ENCODE results near the gene YES1. TPM values are rescaled to one million over a fixed set of nuclear protein-coding genes. Genes with fewer than 3 reads are reported as not detected.
"Not testable (repeated sequence)": the region's sequence is repeated elsewhere in the genome, so short reads cannot be mapped to it uniquely, and the experiment has no call there.

YES1 gene
- total RNA-seq, 4 donors from 2014 or later: 19.2 to 39.5 (median 29.6) TPM

DNA sequence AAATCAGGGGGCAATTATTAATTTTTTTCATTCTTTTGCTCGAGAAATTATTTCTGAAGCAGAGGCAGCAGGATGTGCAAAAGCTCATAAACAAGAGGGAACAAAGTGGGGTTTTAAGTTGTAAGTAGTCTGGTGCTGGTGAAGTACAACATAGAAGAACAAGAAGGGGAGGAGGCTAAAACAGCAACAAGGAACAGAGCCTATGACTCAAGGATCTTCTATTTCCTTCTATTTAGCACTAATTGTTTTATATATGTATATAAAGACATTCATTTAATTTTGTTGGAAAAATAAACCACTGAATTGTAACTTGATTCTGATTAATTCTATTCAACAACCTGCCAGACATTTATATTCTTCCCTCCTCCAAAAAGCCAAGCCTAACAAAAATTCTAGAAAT is 35.0 kb downstream of the YES1 start:
- no peak for DNase-seq
- Histone ChIP-seq H3K9me3 (no peaks in the 10 kb centered on the region), H3K4me3 (no peak overlapping the region), H3K27ac (no peak overlapping the region), H3K4me1 (peaks cover 10 to 15% of the 10 kb centered on the region in 2 donors), H3K36me3 (no peaks in the 10 kb centered on the region), H3K27me3 (no peaks in the 10 kb centered on the region)
- no peak for ATAC-seq
- in situ Hi-C loops (cut with MboI; ENCODE audit: low sequenced_read_pairs in 4 of 4): no loop called here
- TF ChIP-seq, protein P1, sequence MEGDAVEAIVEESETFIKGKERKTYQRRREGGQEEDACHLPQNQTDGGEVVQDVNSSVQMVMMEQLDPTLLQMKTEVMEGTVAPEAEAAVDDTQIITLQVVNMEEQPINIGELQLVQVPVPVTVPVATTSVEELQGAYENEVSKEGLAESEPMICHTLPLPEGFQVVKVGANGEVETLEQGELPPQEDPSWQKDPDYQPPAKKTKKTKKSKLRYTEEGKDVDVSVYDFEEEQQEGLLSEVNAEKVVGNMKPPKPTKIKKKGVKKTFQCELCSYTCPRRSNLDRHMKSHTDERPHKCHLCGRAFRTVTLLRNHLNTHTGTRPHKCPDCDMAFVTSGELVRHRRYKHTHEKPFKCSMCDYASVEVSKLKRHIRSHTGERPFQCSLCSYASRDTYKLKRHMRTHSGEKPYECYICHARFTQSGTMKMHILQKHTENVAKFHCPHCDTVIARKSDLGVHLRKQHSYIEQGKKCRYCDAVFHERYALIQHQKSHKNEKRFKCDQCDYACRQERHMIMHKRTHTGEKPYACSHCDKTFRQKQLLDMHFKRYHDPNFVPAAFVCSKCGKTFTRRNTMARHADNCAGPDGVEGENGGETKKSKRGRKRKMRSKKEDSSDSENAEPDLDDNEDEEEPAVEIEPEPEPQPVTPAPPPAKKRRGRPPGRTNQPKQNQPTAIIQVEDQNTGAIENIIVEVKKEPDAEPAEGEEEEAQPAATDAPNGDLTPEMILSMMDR (IDR thresholded peaks at IDR 0.05 in 4 of 5, conservative IDR thresholded peaks at IDR 0.05 in 1 of 5): no peak
- TF ChIP-seq POLR2A (IDR thresholded peaks at IDR 0.05): no peak
- intact Hi-C loops (cut with DNase I; ENCODE audit: low total_unique reads): no loop called here

DNA sequence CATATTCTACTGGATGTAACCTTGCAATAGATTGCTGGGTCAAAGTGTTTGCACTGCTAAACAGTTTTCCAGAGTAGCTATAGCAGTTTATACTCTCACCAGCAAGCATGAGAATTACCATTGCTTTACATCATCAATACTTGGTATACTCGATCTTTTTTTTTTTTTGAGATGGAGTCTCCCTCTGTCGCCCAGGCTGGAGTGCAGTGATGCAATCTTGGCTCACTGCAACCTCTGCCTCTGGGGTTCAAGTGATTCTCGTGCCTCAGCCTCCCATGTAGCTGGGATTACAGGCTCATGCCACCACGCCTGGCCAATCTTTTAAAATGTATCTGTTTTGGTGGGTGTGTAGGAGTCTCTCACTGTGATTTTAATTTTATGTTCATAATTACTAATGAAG is 36.0 kb downstream of the YES1 start:
- intact Hi-C loops (cut with DNase I; ENCODE audit: low total_unique reads); in situ Hi-C loops (cut with MboI; ENCODE audit: low sequenced_read_pairs in 4 of 4); DNase-seq; H3K27ac ChIP-seq; H3K4me3 ChIP-seq; H3K9me3 ChIP-seq; H3K27me3 ChIP-seq; ATAC-seq; H3K36me3 ChIP-seq: not testable (repeated sequence)
- peaks cover 10% of the 10 kb centered on the region in 2 donors for H3K4me1 ChIP-seq

DNA sequence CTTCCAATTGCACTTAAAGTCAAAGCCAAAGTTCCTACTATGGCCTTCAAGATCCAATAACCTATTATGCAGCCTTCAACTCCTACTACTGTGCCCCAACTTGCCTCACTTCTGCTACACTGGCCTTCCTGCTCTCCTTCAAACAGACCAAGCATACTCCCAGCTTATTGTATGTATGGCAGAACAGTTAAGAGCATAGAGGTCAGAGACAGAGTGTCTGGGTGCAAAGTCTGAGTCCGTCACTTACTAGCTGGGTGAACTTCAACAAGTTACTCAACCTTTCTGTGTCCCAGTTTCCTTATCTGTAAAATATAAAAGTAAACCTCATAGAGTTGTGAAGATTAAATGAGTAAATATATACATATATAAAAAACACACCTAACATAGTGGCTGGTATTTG is 37.2 kb downstream of the YES1 start:
- DNase-seq (no peak), ATAC-seq (no peak)
- TF ChIP-seq POLR2A (IDR thresholded peaks at IDR 0.05): no peak
- TF ChIP-seq, protein P1 (IDR thresholded peaks at IDR 0.05 in 4 of 5, conservative IDR thresholded peaks at IDR 0.05 in 1 of 5): no peak
- H3K4me1 ChIP-seq: peaks cover 10% of the 10 kb centered on the region in 2 donors
- H3K9me3 ChIP-seq: no peaks in the 10 kb centered on the region
- H3K4me3 ChIP-seq: no peak overlapping the region
- H3K36me3 ChIP-seq: no peaks in the 10 kb centered on the region
- no peaks in the 10 kb centered on the region for H3K27me3 ChIP-seq
- in situ Hi-C loops (cut with MboI; ENCODE audit: low sequenced_read_pairs in 4 of 4): no loop called here
- intact Hi-C loops (cut with DNase I; ENCODE audit: low total_unique reads): no loop called here
- H3K27ac ChIP-seq: no peak overlapping the region

DNA sequence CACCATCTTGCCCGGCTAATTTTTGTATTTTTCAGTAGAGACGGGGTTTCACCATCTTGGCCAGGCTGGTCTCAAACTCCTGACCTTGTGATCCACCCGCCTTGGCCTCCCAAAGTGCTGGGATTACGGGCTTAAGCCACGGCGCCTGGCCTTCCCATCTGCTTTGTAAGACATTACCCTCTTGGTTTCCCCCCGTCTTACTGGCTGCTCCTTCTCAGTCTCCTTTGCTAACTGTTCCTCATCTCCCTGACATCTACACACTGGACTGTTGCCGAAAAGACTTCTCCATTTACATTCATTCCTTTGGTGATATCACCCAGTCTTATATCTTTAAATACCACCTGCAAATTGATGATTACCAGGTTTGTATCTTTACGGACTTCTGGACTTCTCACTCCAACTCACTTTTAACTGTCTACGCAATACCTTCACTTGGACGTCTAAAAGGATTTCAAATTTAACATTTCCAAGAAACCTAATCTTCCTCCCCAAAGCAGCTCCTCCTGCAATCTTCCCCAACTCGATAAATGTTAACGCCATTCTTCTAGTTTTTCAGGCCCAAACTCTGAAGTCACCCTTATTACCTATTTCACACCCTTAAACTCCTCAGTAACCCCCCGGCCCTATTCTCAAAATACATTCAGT is 37.9 kb downstream of the YES1 start:
- ATAC-seq (no peak), DNase-seq (no peak)
- intact Hi-C loops (cut with DNase I; ENCODE audit: low total_unique reads): no loop called here
- no peak overlapping the region for H3K27ac ChIP-seq
- peaks cover 10% of the 10 kb centered on the region in 2 donors for H3K4me1 ChIP-seq
- in situ Hi-C loops (cut with MboI; ENCODE audit: low sequenced_read_pairs in 4 of 4): no loop called here
- no peaks in the 10 kb centered on the region for H3K9me3 ChIP-seq
- no peak overlapping the region for H3K4me3 ChIP-seq
- H3K27me3 ChIP-seq: no peaks in the 10 kb centered on the region
- TF ChIP-seq, protein P1 (IDR thresholded peaks at IDR 0.05 in 4 of 5, conservative IDR thresholded peaks at IDR 0.05 in 1 of 5): no peak
- no peak for TF ChIP-seq POLR2A (IDR thresholded peaks at IDR 0.05)
- no peaks in the 10 kb centered on the region for H3K36me3 ChIP-seq

DNA sequence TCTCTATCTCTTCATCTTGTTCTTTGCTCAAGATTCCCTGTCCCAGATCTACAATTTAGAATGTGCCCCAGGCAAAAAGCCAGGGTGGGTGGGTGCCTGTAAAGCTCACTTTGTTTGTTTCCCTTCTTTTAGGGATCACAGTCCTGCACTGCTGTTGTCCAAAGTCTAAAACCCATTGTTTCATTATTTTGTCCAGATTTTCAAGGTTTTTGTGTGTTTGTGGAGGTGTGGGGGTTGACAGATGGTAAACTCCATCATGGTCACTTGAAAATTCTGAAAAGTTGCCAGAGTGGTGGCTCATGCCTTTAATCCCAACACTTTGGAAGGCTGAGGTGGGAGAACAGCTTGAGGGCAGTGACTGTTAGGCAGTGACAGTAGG is 41.5 kb downstream of the YES1 start:
- H3K9me3 ChIP-seq: no peaks in the 10 kb centered on the region
- ATAC-seq (no peak), DNase-seq (no peak)
- no peaks in the 10 kb centered on the region for H3K36me3 ChIP-seq
- in situ Hi-C loops (cut with MboI; ENCODE audit: low sequenced_read_pairs in 4 of 4): no loop called here
- TF ChIP-seq POLR2A (IDR thresholded peaks at IDR 0.05): no peak
- TF ChIP-seq, protein P1 (IDR thresholded peaks at IDR 0.05 in 4 of 5, conservative IDR thresholded peaks at IDR 0.05 in 1 of 5): no peak
- intact Hi-C loops (cut with DNase I; ENCODE audit: low total_unique reads): no loop called here
- H3K27me3 ChIP-seq: no peaks in the 10 kb centered on the region
- H3K27ac ChIP-seq: no peak overlapping the region
- no peaks in the 10 kb centered on the region for H3K4me1 ChIP-seq
- H3K4me3 ChIP-seq: no peak overlapping the region

Data from gastrocnemius medialis (tissue), 4 donors.